ENCODE measurements around the gene TMEM121B. TPM values are rescaled to one million over a fixed set of nuclear protein-coding genes. Genes with fewer than 3 reads are reported as not detected.

The TMEM121B gene
- total and polyA plus RNA-seq, 9 donors: 0.12 to 1.1 (median 0.53) TPM

- H3K27me3 ChIP-seq: no peaks in the 10 kb centered on the region
- no peaks in the 10 kb centered on the region for H3K9me3 ChIP-seq
- peak overlapping the region; percentile 60 for H3K4me3 ChIP-seq
- peak overlapping the region; percentile 68 to 70 for H3K27ac ChIP-seq
- 5 to 9% (median 9%) methylated on average over 61 to 92 of the region's 92 CpGs for WGBS, 3 donors
- intact Hi-C loops (cut with DNase I): loop anchor here in 1 of 4 donors (10.0 kb wide), 1 partner anchor 69 kb away; the partner anchor contains the start of gene HDHD5
- peak in 4 of 5 donors; percentile 33 to 55 (median 52) for DNase-seq
- no peaks in the 10 kb centered on the region for H3K36me3 ChIP-seq
- TF ChIP-seq CTCF (IDR thresholded peaks at IDR 0.05) (no peak), POLR2A (IDR thresholded peaks at IDR 0.05) (no peak), EP300 (IDR thresholded peaks at IDR 0.05) (no peak)
- H3K4me1 ChIP-seq (ENCODE audit: insufficient read depth): peaks cover 4% of the 10 kb centered on the region
Observed at GRCh38 chr22:17085277-17086181, 35.6 kb downstream of the TMEM121B start.

- intact Hi-C loops (cut with DNase I): loop anchor here in 1 of 4 donors (10.0 kb wide), 1 partner anchor 70 kb away; the partner anchor contains the start of gene HDHD5
- 0 to 1% (median 1%) methylated on average over 55 to 68 of the region's 68 CpGs for WGBS, 3 donors
- no peaks in the 10 kb centered on the region for H3K27me3 ChIP-seq
- TF ChIP-seq POLR2A (IDR thresholded peaks at IDR 0.05) (peak; percentile 40), CTCF (IDR thresholded peaks at IDR 0.05) (no peak), EP300 (IDR thresholded peaks at IDR 0.05) (no peak)
- no peaks in the 10 kb centered on the region for H3K9me3 ChIP-seq
- DNase-seq: peak; percentile 87 to 91 (median 90)
- H3K36me3 ChIP-seq: no peaks in the 10 kb centered on the region
- H3K27ac ChIP-seq: peak within 1 kb of the TSS; percentile 68 to 70
- H3K4me1 ChIP-seq (ENCODE audit: insufficient read depth): peaks cover 4% of the 10 kb centered on the region
- H3K4me3 ChIP-seq: peak within 1 kb of the TSS; percentile 60
Observed at GRCh38 chr22:17084554-17085276, 36.4 kb downstream of the TMEM121B start, which contains the start of gene IL17RA. TSS of gene IL17RA (plus strand) at chr22:17085000. CDS start at chr22:17085092, 92 bp downstream.

- H3K27me3 ChIP-seq: no peaks in the 10 kb centered on the region
- H3K4me1 ChIP-seq (ENCODE audit: insufficient read depth): peaks cover 4% of the 10 kb centered on the region
- H3K27ac ChIP-seq: no peak overlapping the region
- no peaks in the 10 kb centered on the region for H3K9me3 ChIP-seq
- TF ChIP-seq CTCF (IDR thresholded peaks at IDR 0.05) (no peak), EP300 (IDR thresholded peaks at IDR 0.05) (no peak), POLR2A (IDR thresholded peaks at IDR 0.05) (no peak)
- intact Hi-C loops (cut with DNase I): loop anchor here in 1 of 4 donors (10.0 kb wide), 1 partner anchor 71 kb away; the partner anchor contains the start of gene HDHD5
- peak in 3 of 5 donors; percentile 32 to 44 (median 44) for DNase-seq
- no peaks in the 10 kb centered on the region for H3K36me3 ChIP-seq
- WGBS, 3 donors: 78 to 82% (median 81%) methylated on average over 33 of the region's 33 CpGs
- H3K4me3 ChIP-seq: peak overlapping the region; percentile 60
Observed at GRCh38 chr22:17083811-17084441, 37.2 kb downstream of the TMEM121B start.

GRCh38 chr22:17083255-17083654 is 37.9 kb downstream of the TMEM121B start:
- peaks cover 4% of the 10 kb centered on the region for H3K4me1 ChIP-seq (ENCODE audit: insufficient read depth)
- no peaks in the 10 kb centered on the region for H3K9me3 ChIP-seq
- no peak overlapping the region for H3K4me3 ChIP-seq
- no peaks in the 10 kb centered on the region for H3K27me3 ChIP-seq
- intact Hi-C loops (cut with DNase I): loop anchor here in 1 of 4 donors (10.0 kb wide), 1 partner anchor 72 kb away; the partner anchor contains the start of gene HDHD5
- WGBS, 3 donors: 90 to 91% (median 91%) methylated on average over 5 of the region's 5 CpGs
- DNase-seq: no peak
- H3K27ac ChIP-seq: no peak overlapping the region
- no peaks in the 10 kb centered on the region for H3K36me3 ChIP-seq
- TF ChIP-seq POLR2A (IDR thresholded peaks at IDR 0.05): no peak
